Neural cell (in vitro differentiated cells): ENCODE measurements around the gene UNC5CL. TPM values are rescaled to one million over a fixed set of nuclear protein-coding genes. Genes with fewer than 3 reads are reported as not detected.

Experiments
- H2AFZ ChIP-seq: fragments of 200-600, 300-800 bp; sonication (generic), shearing (Covaris generic); 2 replicates; pipeline ENCODE4 v1.6.0; 2014; ENCODE audit warnings: low read depth, mild to moderate bottlenecking, antibody characterized with exemption, low read length, moderate library complexity
- H3F3A ChIP-seq: fragments of 200-600 bp; shearing (Covaris generic); 2 replicates; pipeline ENCODE4 v1.6.1; 2016; ENCODE audit warnings: mild to moderate bottlenecking, moderate library complexity, mixed read lengths, antibody characterized with exemption, low read length; ENCODE audit not compliant: insufficient read depth, poor library complexity, severe bottlenecking
- H3K27ac ChIP-seq: fragments of 200-600, 300-800 bp; sonication (generic), shearing (Covaris generic); 2 replicates; pipeline ENCODE4 v1.5.1; 2014; ENCODE audit warnings: mild to moderate bottlenecking, low read length, moderate library complexity
- H3K27me3 ChIP-seq: fragments of 300-800, 200-600 bp; sonication (generic), shearing (Covaris generic); 2 replicates; pipeline ENCODE4 v1.6.0; 2014; ENCODE audit warnings: mild to moderate bottlenecking, low read depth, low read length, moderate library complexity; ENCODE audit not compliant: insufficient read depth
- H3K36me3 ChIP-seq: fragments of 300-800, 200-600 bp; sonication (generic), shearing (Covaris generic); 2 replicates; pipeline ENCODE4 v1.5.1; 2014; ENCODE audit warnings: mild to moderate bottlenecking, antibody characterized with exemption, low read length, moderate library complexity; ENCODE audit not compliant: insufficient read depth
- H3K4me2 ChIP-seq: fragments of 300-800, 200-600 bp; sonication (generic), shearing (Covaris generic); 2 replicates; pipeline ENCODE4 v1.6.0; 2014; ENCODE audit warnings: mild to moderate bottlenecking, low read length
- H3K4me3 ChIP-seq: fragments of 300-800, 200-600 bp; sonication (generic), shearing (Covaris generic); 2 replicates; pipeline ENCODE4 v1.5.1; 2014; ENCODE audit warnings: mild to moderate bottlenecking, low read length, moderate library complexity
- H3K79me2 ChIP-seq: fragments of 200-600 bp; shearing (Covaris generic); replicated peaks from 2 replicates; pipeline ENCODE4 v1.6.0; 2014; ENCODE audit warnings: mild to moderate bottlenecking, low read length, moderate library complexity; ENCODE audit not compliant: insufficient read depth
- H3K9ac ChIP-seq: fragments of 300-800, 200-600 bp; sonication (generic), shearing (Covaris generic); 2 replicates; pipeline ENCODE4 v1.6.1; 2016; ENCODE audit warnings: mild to moderate bottlenecking, low read length, mixed read lengths
- H3K9me2 ChIP-seq: fragments of 200-600 bp; shearing (Covaris generic); 2 replicates; pipeline ENCODE4 v1.6.1; 2016; ENCODE audit warnings: mild to moderate bottlenecking, low read length, mixed read lengths; ENCODE audit not compliant: insufficient read depth
- H3K9me3 ChIP-seq: fragments of 200-600, 300-800 bp; sonication (generic), shearing (Covaris generic); 2 replicates; pipeline ENCODE4 v1.6.1; 2016; ENCODE audit warnings: mild to moderate bottlenecking, mixed run types, low read length, moderate library complexity, mixed read lengths
- H4K20me1 ChIP-seq: fragments of 200-600 bp; shearing (Covaris generic); 2 replicates; pipeline ENCODE4 v1.6.1; 2016; ENCODE audit warnings: mild to moderate bottlenecking, mixed run types; ENCODE audit not compliant: insufficient read depth
- EP300 ChIP-seq: fragments of 450-650 bp; conservative IDR thresholded peaks from 2 replicates; pipeline ENCODE4 v1.6.1; 2014; ENCODE audit warnings: antibody characterized with exemption, mild to moderate bottlenecking, moderate library complexity; ENCODE audit not compliant: poor library complexity, severe bottlenecking
- EZH2 ChIP-seq: fragments of 200-600, 300-800 bp; shearing (Covaris generic), sonication (generic); IDR thresholded peaks from 2 replicates; pipeline ENCODE4 v1.6.1; 2014; ENCODE audit warnings: antibody characterized with exemption, low read length, borderline replicate concordance, mild to moderate bottlenecking; ENCODE audit not compliant: insufficient read depth, poor library complexity, severe bottlenecking
- MXI1 ChIP-seq: fragments of 450-650 bp; conservative IDR thresholded peaks from 2 replicates; pipeline ENCODE4 v1.6.1; 2014; ENCODE audit warnings: antibody characterized with exemption, mild to moderate bottlenecking; ENCODE audit not compliant: poor library complexity, severe bottlenecking
- POLR2AphosphoS5 ChIP-seq: IDR thresholded peaks from 2 replicates; pipeline ENCODE4 v1.6.1; 2012
- RAD21 ChIP-seq: fragments of 450-650 bp; conservative IDR thresholded peaks from 2 replicates; pipeline ENCODE4 v1.6.1; 2014; ENCODE audit warnings: antibody characterized with exemption, mild to moderate bottlenecking, moderate library complexity
- SMC3 ChIP-seq: fragments of 450-650 bp; conservative IDR thresholded peaks from 2 replicates; pipeline ENCODE4 v1.6.1; 2014; ENCODE audit warnings: antibody characterized with exemption, mild to moderate bottlenecking, moderate library complexity; ENCODE audit not compliant: poor library complexity
- TAF1 ChIP-seq: IDR thresholded peaks from 2 replicates; pipeline ENCODE4 v1.6.1; 2012; ENCODE audit warnings: low read depth
- polyA plus RNA-seq: library from polyadenylated mRNA; depleted of rRNA; stranded (reverse); fragments of >200 nt; gene quantifications from 2 replicates; pipeline ENCODE4 v1.2.3, GENCODE V29; 2014
- TF ChIP-seq, protein P1 (sequence below): IDR thresholded peaks from 2 replicates; pipeline ENCODE4 v1.6.1; 2012; ENCODE audit warnings: borderline replicate concordance
- TF ChIP-seq, protein P2 (sequence below): fragments of 450-650 bp; IDR thresholded peaks from 2 replicates; pipeline ENCODE4 v1.5.1; 2014; ENCODE audit warnings: antibody characterized with exemption, mild to moderate bottlenecking, moderate library complexity; ENCODE audit not compliant: poor library complexity, severe bottlenecking

Gene UNC5CL
- polyA plus RNA-seq, 1 donor from 2014 or later: 1.0 TPM

DNA sequence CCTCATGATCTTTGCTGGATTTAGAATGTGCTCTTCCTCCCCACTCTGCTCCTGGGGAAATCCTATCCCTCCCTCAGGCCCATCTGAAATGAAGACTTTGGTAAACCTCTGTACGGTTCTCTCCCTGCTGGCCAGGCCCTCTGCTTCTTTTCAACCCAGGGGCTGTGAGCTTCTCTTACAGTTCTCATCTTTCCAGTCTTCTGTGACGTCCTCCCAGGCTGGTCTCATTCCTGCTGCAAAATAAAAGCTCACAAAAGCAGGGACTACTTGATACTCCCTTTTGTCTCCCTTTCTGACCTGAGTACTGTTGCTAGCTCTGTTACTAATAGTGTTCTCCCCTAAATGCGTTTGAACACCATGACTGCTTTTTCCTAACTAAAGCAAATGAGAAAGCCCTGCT lies 46.3 kb downstream of the UNC5CL start:
- Histone ChIP-seq H3K9ac (no peak overlapping the region), H3K79me2 (no peaks in the 10 kb centered on the region)

DNA sequence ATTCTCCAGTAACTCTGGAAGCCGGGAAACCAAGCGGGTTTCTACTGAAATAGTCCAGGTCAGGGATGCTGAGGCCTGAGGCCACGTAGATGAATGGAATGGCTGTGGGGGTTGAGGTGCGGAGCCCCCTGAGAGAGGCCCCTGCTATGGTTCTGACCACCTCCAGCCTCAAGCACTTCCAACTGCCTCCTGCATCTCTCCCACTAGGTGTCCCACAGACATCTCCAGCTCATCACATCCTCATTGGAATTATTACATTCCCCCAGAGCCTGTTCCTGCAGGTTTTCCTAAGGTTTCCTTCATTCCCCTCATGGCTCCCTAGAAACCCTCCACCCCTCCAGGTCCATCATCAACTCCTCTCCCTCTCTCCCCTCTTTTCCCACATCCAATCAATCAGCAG lies 48.7 kb downstream of the UNC5CL start:
- no peaks in the 10 kb centered on the region for H3K9me2 ChIP-seq
- H3K9me3 ChIP-seq: no peaks in the 10 kb centered on the region
- H3K36me3 ChIP-seq: no peaks in the 10 kb centered on the region
- no peaks in the 10 kb centered on the region for H3K79me2 ChIP-seq
- no peaks in the 10 kb centered on the region for H3F3A ChIP-seq
- H3K27me3 ChIP-seq: peaks cover 7% of the 10 kb centered on the region
- TF ChIP-seq EP300 (no peak), MXI1 (no peak), POLR2AphosphoS5 (no peak), RAD21 (no peak), TAF1 (no peak), SMC3 (no peak), EZH2 (no peak)
- TF ChIP-seq, protein P1, sequence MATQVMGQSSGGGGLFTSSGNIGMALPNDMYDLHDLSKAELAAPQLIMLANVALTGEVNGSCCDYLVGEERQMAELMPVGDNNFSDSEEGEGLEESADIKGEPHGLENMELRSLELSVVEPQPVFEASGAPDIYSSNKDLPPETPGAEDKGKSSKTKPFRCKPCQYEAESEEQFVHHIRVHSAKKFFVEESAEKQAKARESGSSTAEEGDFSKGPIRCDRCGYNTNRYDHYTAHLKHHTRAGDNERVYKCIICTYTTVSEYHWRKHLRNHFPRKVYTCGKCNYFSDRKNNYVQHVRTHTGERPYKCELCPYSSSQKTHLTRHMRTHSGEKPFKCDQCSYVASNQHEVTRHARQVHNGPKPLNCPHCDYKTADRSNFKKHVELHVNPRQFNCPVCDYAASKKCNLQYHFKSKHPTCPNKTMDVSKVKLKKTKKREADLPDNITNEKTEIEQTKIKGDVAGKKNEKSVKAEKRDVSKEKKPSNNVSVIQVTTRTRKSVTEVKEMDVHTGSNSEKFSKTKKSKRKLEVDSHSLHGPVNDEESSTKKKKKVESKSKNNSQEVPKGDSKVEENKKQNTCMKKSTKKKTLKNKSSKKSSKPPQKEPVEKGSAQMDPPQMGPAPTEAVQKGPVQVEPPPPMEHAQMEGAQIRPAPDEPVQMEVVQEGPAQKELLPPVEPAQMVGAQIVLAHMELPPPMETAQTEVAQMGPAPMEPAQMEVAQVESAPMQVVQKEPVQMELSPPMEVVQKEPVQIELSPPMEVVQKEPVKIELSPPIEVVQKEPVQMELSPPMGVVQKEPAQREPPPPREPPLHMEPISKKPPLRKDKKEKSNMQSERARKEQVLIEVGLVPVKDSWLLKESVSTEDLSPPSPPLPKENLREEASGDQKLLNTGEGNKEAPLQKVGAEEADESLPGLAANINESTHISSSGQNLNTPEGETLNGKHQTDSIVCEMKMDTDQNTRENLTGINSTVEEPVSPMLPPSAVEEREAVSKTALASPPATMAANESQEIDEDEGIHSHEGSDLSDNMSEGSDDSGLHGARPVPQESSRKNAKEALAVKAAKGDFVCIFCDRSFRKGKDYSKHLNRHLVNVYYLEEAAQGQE: no peak
- TF ChIP-seq, protein P2, sequence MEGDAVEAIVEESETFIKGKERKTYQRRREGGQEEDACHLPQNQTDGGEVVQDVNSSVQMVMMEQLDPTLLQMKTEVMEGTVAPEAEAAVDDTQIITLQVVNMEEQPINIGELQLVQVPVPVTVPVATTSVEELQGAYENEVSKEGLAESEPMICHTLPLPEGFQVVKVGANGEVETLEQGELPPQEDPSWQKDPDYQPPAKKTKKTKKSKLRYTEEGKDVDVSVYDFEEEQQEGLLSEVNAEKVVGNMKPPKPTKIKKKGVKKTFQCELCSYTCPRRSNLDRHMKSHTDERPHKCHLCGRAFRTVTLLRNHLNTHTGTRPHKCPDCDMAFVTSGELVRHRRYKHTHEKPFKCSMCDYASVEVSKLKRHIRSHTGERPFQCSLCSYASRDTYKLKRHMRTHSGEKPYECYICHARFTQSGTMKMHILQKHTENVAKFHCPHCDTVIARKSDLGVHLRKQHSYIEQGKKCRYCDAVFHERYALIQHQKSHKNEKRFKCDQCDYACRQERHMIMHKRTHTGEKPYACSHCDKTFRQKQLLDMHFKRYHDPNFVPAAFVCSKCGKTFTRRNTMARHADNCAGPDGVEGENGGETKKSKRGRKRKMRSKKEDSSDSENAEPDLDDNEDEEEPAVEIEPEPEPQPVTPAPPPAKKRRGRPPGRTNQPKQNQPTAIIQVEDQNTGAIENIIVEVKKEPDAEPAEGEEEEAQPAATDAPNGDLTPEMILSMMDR: no peak
- H3K9ac ChIP-seq: no peak overlapping the region
- H3K4me3 ChIP-seq: no peak overlapping the region
- no peak overlapping the region for H3K4me2 ChIP-seq
- no peak overlapping the region for H2AFZ ChIP-seq
- H4K20me1 ChIP-seq: no peaks in the 10 kb centered on the region
- H3K27ac ChIP-seq: no peak overlapping the region

More for the DNA sequence above, 46.3 kb downstream of the UNC5CL start:
- Histone ChIP-seq H3K36me3 (no peaks in the 10 kb centered on the region), H3F3A (no peaks in the 10 kb centered on the region), H4K20me1 (no peaks in the 10 kb centered on the region), H3K9me3 (no peaks in the 10 kb centered on the region), H3K27me3 (peaks cover 7% of the 10 kb centered on the region), H3K27ac (no peak overlapping the region), H2AFZ (no peak overlapping the region), H3K9me2 (no peaks in the 10 kb centered on the region), H3K4me3 (no peak overlapping the region), H3K4me2 (no peak overlapping the region)
- TF ChIP-seq, protein P2: no peak
